Esophagus squamous epithelium (tissue), 5 donors: Measurements from ENCODE around the gene SLC25A48. TPM values are rescaled to one million over a fixed set of nuclear protein-coding genes. Genes with fewer than 3 reads are reported as not detected.

Experiments
- DNase-seq: peaks from one replicate; lab custom pipeline; 2025; lab: John Stamatoyannopoulos, UW
- H3K27ac ChIP-seq, 4 donors: fragments of 200-600 bp; sonication (generic); one replicate each; pipeline ENCODE4 v1.5.1; 2016 to 2019; ENCODE audit warnings: mild to moderate bottlenecking in 1 of 4
- H3K27me3 ChIP-seq, 4 donors: fragments of 200-600 bp; sonication (generic); 1 replicate in 3 of 4; 2 replicates in 1 of 4; pipeline versions ENCODE4 v1.5.1 to v1.6.0; 2017 to 2021; ENCODE audit warnings: antibody characterized with exemption in 1 of 4
- H3K36me3 ChIP-seq, 3 donors: fragments of 200-600 bp; sonication (generic); one replicate each; pipeline ENCODE4 v1.5.1; 2016 to 2019
- H3K4me1 ChIP-seq, 3 donors: fragments of 200-600 bp; sonication (generic); one replicate each; pipeline ENCODE4 v1.5.1; 2017 to 2019
- H3K4me3 ChIP-seq, 4 donors: fragments of 200-600 bp; sonication (generic); 1 replicate in 3 of 4; 2 replicates in 1 of 4; pipeline ENCODE4 v1.5.1; 2016 to 2019; ENCODE audit warnings: mild to moderate bottlenecking in 2 of 4, moderate library complexity in 1 of 4
- H3K9me3 ChIP-seq, 3 donors: fragments of 200-600 bp; sonication (generic); one replicate each; pipeline ENCODE4 v1.5.1; 2016 to 2019
- CTCF ChIP-seq, 6 experiments: fragments of 450-650 bp in 4 of 6; fragments of 200-600 bp in 2 of 6; sonication (generic) in 2 of 6; IDR thresholded peaks; one replicate each; pipeline ENCODE4 v1.5.1; 2016 to 2019; ENCODE audit warnings: antibody characterized with exemption in 6 of 6, mild to moderate bottlenecking in 4 of 6, moderate library complexity in 4 of 6
- POLR2A ChIP-seq, 4 donors: fragments of 450-650 bp; IDR thresholded peaks; one replicate each; pipeline ENCODE4 v1.6.1; 2017; ENCODE audit warnings: antibody characterized with exemption in 4 of 4, mild to moderate bottlenecking in 4 of 4, moderate library complexity in 3 of 4
- WGBS, 2 donors: methylation state at CpG; one replicate each; pipeline ENCODE4 v1.1.5; 2018; 5-methylcytosine and 5-hydroxymethylcytosine counted together
- intact Hi-C: fragments of 100-400 bp; cut with DNase I; formaldehyde crosslinking; loops from one replicate; pipeline ENCODE4 v1.15.0; 2022
- total RNA-seq, 4 donors: library from RNA; depleted of rRNA; stranded (reverse); fragments of >200 nt; gene quantifications; one replicate each; pipeline ENCODE4 v1.1.0, GENCODE V29; 2016
- donor health status: DM: yes; HTN: yes; CAD: no.

The SLC25A48 gene
- total RNA-seq, 4 donors from 2014 or later: 0.19 to 1.3 (median 0.48) TPM

GRCh38 chr5:135881819-135882218, 47.4 kb downstream of the SLC25A48 start:
- intact Hi-C loops: no loop called here
- 44 to 53% methylated on average over 3 of the region's 3 CpGs for WGBS, 2 donors
- Histone ChIP-seq H3K4me1 (peaks cover 0 to 6% (median 0%) of the 10 kb centered on the region in 3 donors), H3K4me3 (no peak overlapping the region), H3K9me3 (no peaks in the 10 kb centered on the region), H3K36me3 (no peaks in the 10 kb centered on the region), H3K27me3 (peaks cover 0 to 41% (median 1%) of the 10 kb centered on the region in 4 donors), H3K27ac (no peak overlapping the region)
- TF ChIP-seq CTCF (IDR thresholded peaks at IDR 0.05) (no peak), POLR2A (IDR thresholded peaks at IDR 0.05) (no peak)
- DNase-seq: no peak

GRCh38 chr5:135883026-135883425, 48.6 kb downstream of the SLC25A48 start:
- WGBS, 2 donors: 71 to 75% methylated on average over 3 of the region's 3 CpGs
- TF ChIP-seq POLR2A (IDR thresholded peaks at IDR 0.05): no peak
- TF ChIP-seq CTCF (IDR thresholded peaks at IDR 0.05): no peak
- no peaks in the 10 kb centered on the region for H3K36me3 ChIP-seq
- intact Hi-C loops: no loop called here
- no peak for DNase-seq
- peaks cover 0 to 15% (median 0%) of the 10 kb centered on the region in 3 donors for H3K4me1 ChIP-seq
- no peak overlapping the region for H3K4me3 ChIP-seq
- H3K27ac ChIP-seq: no peak overlapping the region
- peaks cover 0 to 43% (median 1%) of the 10 kb centered on the region in 4 donors for H3K27me3 ChIP-seq
- H3K9me3 ChIP-seq: no peaks in the 10 kb centered on the region

- 52 to 69% methylated on average over 4 of the region's 4 CpGs for WGBS, 2 donors
- Histone ChIP-seq H3K27ac (no peak overlapping the region), H3K36me3 (no peaks in the 10 kb centered on the region), H3K9me3 (no peaks in the 10 kb centered on the region), H3K27me3 (peaks cover 0 to 47% (median 1%) of the 10 kb centered on the region in 4 donors), H3K4me3 (no peak overlapping the region), H3K4me1 (peaks cover 0 to 15% (median 0%) of the 10 kb centered on the region in 3 donors)
- DNase-seq: no peak
- intact Hi-C loops: no loop called here
- no peak for TF ChIP-seq POLR2A (IDR thresholded peaks at IDR 0.05)
- TF ChIP-seq CTCF (IDR thresholded peaks at IDR 0.05): no peak
These were observed 49.0 kb downstream of the SLC25A48 start for GRCh38 chr5:135883441-135883840.

GRCh38 chr5:135885031-135885430, 50.6 kb downstream of the SLC25A48 start:
- Histone ChIP-seq H3K27me3 (peaks cover 0 to 46% (median 1%) of the 10 kb centered on the region in 4 donors), H3K4me3 (no peak overlapping the region), H3K27ac (no peak overlapping the region), H3K4me1 (peaks cover 0 to 15% (median 0%) of the 10 kb centered on the region in 3 donors), H3K36me3 (no peaks in the 10 kb centered on the region), H3K9me3 (no peaks in the 10 kb centered on the region)
- intact Hi-C loops: loop anchor here (5.0 kb wide), 1 partner anchor 327 kb away; no protein-coding TSS in a partner anchor
- 79 to 95% methylated on average over 3 of the region's 3 CpGs for WGBS, 2 donors
- TF ChIP-seq POLR2A (IDR thresholded peaks at IDR 0.05) (no peak), CTCF (IDR thresholded peaks at IDR 0.05) (no peak)
- no peak for DNase-seq

GRCh38 chr5:135886136-135886535, 51.7 kb downstream of the SLC25A48 start:
- intact Hi-C loops: loop anchor here (5.0 kb wide), 1 partner anchor 326 kb away; no protein-coding TSS in a partner anchor

More at GRCh38 chr5:135886136-135886535, 51.7 kb downstream of the SLC25A48 start:
- TF ChIP-seq CTCF (IDR thresholded peaks at IDR 0.05) (no peak), POLR2A (IDR thresholded peaks at IDR 0.05) (no peak)
- Histone ChIP-seq H3K9me3 (no peaks in the 10 kb centered on the region), H3K4me1 (peaks cover 0 to 18% (median 2%) of the 10 kb centered on the region in 3 donors), H3K4me3 (no peak overlapping the region), H3K27me3 (peaks cover 0 to 35% (median 1%) of the 10 kb centered on the region in 4 donors), H3K36me3 (no peaks in the 10 kb centered on the region), H3K27ac (no peak overlapping the region)
- WGBS, 2 donors: 22 to 42% methylated on average over 3 of the region's 4 CpGs
- no peak for DNase-seq
